ENCODE results near the gene LRP10.
A peak's percentile ranks its signal among the peaks of the same experiment; 100 is the strongest.

Gene LRP10

DNA sequence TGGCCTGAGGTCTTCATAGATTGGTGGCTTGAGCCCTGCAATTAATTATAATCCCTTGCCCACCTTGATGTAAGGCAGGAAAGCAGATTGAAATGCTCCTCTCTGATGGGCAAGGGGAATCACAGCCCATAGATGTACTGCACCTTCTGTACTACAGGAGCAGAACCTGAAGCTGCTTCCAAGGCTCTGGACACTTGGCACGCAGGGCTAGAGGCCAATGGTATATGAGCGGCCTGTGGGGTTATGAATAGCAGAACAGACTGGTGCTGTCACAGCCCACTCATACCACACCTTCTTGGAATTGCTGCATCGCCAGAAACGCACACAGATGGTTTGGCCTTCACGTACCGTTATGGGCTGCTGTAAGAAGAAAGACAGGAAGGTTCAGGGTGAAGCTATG lies 49.2 kb downstream of the LRP10 start:
- no peak for DNase-seq

- no peak for DNase-seq
Observed at GRCh38 chr14:22922294-22922693, 50.8 kb downstream of the LRP10 start.

- DNase-seq: no peak
Observed at GRCh38 chr14:22923746-22924145, 52.2 kb downstream of the LRP10 start.

GRCh38 chr14:22925513-22925912 lies 54.0 kb downstream of the LRP10 start:
- DNase-seq: no peak

DNA sequence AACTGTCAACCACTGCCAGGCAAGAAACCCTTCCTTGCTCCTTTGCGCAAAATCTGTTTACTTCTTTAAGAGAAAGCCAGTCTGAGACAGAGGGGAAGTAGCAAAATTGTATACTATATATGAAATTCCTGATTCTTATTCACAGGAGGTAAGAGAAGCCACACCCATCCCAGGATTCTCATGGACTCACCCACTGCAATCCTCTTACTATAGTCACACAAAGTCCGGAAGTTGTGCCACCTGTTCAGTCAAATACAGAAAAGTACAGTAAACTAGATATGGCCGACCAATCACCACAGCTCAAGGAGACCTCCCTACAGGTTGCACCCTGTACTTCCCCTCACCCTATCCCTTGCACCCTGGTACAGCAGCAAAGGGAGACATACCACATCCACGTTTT lies 54.8 kb downstream of the LRP10 start:
- no peak for DNase-seq

- DNase-seq: no peak
Observed at GRCh38 chr14:22928237-22929103, 56.9 kb downstream of the LRP10 start.

GRCh38 chr14:22929104-22929960 lies 57.8 kb downstream of the LRP10 start, which contains the start of gene PRMT5:
PRMT5 (minus strand) TSS chr14:22929376; CDS start chr14:22929361, 15 bp downstream.
- DNase-seq: peak; percentile 99

DNA sequence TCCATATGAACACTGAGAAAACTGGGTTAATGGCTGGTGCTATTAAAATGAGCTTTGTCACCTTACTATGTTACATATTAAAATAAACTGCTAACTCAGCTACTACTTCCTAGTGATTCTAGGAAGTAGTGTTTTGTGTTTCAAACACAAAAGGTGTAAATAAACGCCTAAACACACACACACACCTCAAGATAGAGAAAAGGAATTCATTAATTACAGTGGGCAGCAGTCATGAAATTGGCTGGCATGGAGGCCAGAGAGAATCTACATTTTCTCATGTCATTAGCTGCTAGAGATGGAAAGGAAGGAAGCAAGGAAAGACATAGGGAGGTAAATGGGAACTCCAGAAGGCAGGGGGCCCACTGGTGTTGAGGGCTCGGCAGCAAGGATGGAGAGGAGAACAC lies 58.4 kb downstream of the LRP10 start:
- DNase-seq: no peak

Data from GDM1 (cell line).